Measurements from ENCODE around the gene DNASE1L3.

Gene DNASE1L3

GRCh38 chr3:58179235-58180098 is 31.3 kb downstream of the DNASE1L3 start:
- no peak for DNase-seq (ENCODE audit: low read depth in 2 of 2)

GRCh38 chr3:58178528-58179234 is 32.1 kb downstream of the DNASE1L3 start:
- no peak for DNase-seq (ENCODE audit: low read depth in 2 of 2)

- DNase-seq (ENCODE audit: low read depth in 2 of 2): peak; percentile 66 to 95
Measured at GRCh38 chr3:58177747-58178527, 32.8 kb downstream of the DNASE1L3 start.

GRCh38 chr3:58176827-58177489 is 33.8 kb downstream of the DNASE1L3 start:
- no peak for DNase-seq (ENCODE audit: low read depth in 2 of 2)

DNA sequence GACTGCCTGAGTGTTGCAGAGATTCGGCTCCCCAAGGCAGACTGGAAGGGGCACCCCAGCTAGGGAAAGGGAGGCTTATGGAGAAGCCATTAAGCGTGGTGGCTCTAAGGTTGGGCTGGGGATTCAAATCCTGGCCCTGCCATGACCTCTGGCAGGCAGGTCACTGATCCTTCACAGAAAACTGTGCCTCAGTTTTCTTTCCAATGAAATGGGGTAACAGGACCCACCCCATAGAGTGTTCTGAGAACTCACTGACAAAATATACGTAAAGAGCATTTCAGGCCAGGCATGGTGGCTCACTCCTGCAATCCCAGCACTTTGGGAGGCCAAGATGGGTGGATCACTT is 34.6 kb downstream of the DNASE1L3 start:
- DNase-seq (ENCODE audit: low read depth in 2 of 2): no peak

GRCh38 chr3:58175437-58176184 is 35.2 kb downstream of the DNASE1L3 start:
- DNase-seq (ENCODE audit: low read depth in 2 of 2): no peak

GRCh38 chr3:58175187-58175436 is 35.7 kb downstream of the DNASE1L3 start:
- DNase-seq (ENCODE audit: low read depth in 2 of 2): no peak

GRCh38 chr3:58173669-58174398 is 36.9 kb downstream of the DNASE1L3 start:
- no peak for DNase-seq (ENCODE audit: low read depth in 2 of 2)

DNA sequence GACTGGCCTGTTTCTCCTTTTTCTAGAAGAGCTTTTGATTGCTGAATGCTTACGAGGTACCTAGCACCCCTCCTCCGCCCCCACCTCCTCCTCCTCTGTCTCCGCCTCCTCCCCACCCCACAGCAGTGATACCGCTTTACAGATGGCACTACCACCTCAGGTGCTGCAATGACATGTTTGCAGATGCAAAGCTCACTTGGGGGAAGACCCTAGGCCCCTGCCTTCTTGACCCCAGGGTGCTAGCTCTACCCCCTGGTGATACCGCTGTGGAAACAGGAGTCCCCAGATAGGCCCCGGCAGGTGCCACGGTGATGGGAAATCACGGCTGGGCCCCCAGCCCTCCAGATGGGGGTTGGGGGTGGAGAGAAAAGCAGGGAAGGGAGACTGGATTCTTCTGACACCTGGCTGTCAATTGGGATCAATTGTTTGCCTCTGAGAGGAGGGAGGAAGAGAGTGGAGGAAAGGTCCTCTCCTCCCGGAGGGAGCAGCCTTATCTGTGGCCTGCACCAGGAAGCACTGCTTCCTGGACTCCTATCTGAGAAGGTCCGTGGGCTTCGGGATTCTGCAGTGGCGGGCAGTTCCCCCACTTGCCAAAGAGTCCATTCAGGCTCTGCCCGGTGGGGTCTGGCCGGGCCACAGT is 37.6 kb downstream of the DNASE1L3 start:
- DNase-seq (ENCODE audit: low read depth in 2 of 2): no peak

- no peak for DNase-seq (ENCODE audit: low read depth in 2 of 2)
Measured at GRCh38 chr3:58171126-58171525, 39.6 kb downstream of the DNASE1L3 start.

- DNase-seq (ENCODE audit: low read depth in 2 of 2): no peak
Measured at GRCh38 chr3:58170376-58170775, 40.4 kb downstream of the DNASE1L3 start.

DNA sequence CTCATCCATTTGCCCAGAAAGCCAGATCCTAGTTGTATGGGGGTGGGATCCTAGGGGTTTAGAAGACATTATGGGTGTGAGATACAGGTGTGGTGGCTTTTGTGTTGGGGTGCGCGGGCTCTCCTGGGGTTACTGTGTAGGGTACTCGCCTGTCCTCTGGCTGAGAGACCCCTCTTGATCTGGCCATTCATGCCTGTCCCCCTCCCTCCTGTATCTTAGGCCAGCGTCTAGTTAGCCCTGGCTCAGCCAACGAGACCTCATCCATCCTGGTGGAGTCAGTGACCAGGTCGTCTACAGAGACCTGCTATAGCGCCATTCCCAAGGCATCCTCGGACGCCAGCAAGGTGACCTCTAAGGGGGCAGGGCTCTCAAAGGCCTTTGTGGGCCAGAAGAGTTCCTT is 41.4 kb downstream of the DNASE1L3 start:
- DNase-seq (ENCODE audit: low read depth in 2 of 2): no peak

GRCh38 chr3:58168498-58168897 is 42.3 kb downstream of the DNASE1L3 start:
- DNase-seq (ENCODE audit: low read depth in 2 of 2): no peak

GRCh38 chr3:58167431-58168351 is 43.1 kb downstream of the DNASE1L3 start:
- DNase-seq (ENCODE audit: low read depth in 2 of 2): peak in 1 of 2 experiments; percentile 62

DNA sequence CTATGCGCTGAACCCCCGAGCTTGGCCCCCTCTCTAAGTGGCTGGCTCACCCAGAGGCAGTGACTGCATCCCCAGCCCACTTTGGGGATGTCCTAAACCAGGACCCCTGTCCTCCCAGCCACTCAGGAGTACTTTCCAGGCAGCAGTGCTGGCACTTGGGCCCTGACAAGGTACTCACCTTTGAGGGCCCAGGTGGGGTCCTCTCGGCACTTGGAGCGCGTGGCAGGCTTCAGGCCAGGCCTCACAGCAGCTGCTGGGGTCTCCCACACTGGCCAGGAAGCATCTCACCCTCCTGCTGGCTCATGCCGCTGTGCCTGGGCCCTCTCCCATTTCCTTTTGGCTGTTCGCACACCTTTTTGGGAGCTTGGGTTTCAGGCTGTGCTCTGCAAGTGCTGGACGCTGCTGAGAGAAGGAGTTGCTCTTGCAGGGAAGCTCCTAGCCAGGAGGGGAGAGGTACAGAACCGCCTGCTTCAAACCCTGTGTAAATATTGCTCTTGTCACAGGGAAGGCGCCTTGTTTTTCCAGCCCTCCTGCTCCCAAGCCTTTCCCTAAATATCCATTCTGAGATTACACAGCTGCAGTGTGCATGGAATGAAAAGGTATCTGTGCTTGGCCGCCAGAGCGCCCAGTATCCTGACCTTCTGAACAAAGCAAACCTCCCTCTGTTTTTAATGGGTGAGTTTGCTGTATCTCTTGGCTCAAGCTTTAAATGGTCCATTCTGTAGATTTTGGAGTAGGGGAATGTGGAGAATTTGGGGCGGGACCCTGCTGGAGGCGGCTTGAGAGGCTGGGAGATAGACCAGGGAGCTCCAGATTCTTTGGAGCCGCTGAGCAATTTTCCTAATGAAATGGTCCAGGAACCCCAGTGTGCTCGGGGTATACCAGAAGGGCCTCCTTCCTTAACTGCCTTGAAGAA is 45.6 kb downstream of the DNASE1L3 start:
- DNase-seq (ENCODE audit: low read depth in 2 of 2): no peak

- DNase-seq (ENCODE audit: low read depth in 2 of 2): no peak
Measured at GRCh38 chr3:58164199-58164879, 46.4 kb downstream of the DNASE1L3 start.

DNA sequence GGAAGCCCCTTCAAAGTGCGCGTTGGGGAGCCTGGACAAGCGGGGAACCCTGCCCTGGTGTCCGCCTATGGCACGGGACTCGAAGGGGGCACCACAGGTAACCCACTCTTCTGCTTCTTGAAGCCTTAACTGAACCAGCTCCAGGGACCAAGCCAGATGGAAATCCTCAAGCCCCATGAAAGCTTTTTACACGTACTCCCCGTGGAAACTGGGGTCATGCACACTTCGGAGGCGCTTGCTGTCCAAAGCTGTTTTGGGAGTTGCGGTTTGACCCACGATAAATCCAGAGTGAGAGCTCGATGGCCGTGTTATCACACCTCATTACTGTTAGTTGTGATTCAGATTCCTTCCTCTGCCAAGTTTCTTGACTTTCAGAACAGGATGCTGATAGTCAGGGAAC is 47.5 kb downstream of the DNASE1L3 start:
- DNase-seq (ENCODE audit: low read depth in 2 of 2): no peak
